ENCODE results near the gene PLXNA2.

- TF ChIP-seq CTCF (conservative IDR thresholded peaks at IDR 0.05) = no peak
- TF ChIP-seq EZH2 (IDR thresholded peaks at IDR 0.05; ENCODE audit: low read depth) = no peak
These were observed 10.2 kb upstream of the PLXNA2 start for GRCh38 chr1:208254376-208254775.

Measured in PC-9 (cell line).